HFF-Myc (cell line): ENCODE results near the gene ARHGAP21.

Source experiments
- DNase-seq: peaks from one replicate; pipeline ENCODE4 v3.0.0-alpha.2; 2011; ENCODE audit warnings: low read depth; ENCODE audit errors: extremely low read depth
- H3K4me3 ChIP-seq: replicated peaks from 2 replicates; pipeline ENCODE4 v1.5.1; 2011; ENCODE audit warnings: low read depth, mild to moderate bottlenecking, control low read depth, low read length
- TF ChIP-seq, protein P1 (sequence below): IDR thresholded peaks from 2 replicates; pipeline ENCODE4 v1.5.1; 2012; ENCODE audit warnings: mild to moderate bottlenecking, low read depth, low read length, control low read depth; ENCODE audit errors: missing control alignments

The ARHGAP21 gene

DNA sequence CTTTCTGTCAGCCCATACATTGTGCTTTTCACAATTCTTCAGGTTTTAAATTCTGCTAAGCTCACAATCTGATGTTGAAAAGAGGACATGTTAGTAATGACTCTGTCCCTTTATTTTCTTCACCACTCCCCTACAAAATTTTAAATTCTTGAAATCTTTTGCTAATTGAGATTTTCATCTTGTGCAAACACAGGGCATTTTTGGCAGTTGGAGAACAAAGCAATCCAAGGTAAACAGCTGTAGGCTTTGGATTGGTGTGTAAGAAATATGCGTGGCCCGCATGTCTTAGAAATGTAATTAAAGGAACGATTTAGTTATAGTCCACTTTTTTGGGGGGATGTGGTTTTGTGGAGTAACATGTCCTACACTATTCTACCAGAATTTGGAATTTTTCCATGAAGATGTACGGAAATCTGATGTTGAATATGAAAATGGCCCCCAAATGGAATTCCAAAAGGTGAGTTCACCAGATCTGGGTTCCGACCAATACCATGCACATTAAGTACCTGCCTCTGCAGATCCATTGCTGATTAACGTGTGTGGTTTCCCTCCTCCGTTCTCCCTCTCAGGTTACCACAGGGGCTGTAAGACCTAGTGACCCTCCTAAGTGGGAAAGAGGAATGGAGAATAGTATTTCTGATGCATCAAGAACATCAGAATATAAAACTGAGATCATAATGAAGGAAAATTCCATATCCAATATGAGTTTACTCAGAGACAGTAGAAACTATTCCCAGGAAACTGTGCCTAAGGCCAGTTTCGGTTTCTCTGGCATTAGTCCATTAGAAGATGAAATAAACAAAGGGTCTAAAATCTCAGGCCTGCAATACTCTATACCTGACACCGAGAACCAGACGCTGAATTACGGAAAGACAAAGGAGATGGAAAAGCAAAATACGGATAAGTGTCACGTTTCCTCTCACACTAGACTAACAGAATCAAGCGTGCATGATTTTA lies 181.1 kb downstream of the ARHGAP21 start:
- TF ChIP-seq, protein P1, sequence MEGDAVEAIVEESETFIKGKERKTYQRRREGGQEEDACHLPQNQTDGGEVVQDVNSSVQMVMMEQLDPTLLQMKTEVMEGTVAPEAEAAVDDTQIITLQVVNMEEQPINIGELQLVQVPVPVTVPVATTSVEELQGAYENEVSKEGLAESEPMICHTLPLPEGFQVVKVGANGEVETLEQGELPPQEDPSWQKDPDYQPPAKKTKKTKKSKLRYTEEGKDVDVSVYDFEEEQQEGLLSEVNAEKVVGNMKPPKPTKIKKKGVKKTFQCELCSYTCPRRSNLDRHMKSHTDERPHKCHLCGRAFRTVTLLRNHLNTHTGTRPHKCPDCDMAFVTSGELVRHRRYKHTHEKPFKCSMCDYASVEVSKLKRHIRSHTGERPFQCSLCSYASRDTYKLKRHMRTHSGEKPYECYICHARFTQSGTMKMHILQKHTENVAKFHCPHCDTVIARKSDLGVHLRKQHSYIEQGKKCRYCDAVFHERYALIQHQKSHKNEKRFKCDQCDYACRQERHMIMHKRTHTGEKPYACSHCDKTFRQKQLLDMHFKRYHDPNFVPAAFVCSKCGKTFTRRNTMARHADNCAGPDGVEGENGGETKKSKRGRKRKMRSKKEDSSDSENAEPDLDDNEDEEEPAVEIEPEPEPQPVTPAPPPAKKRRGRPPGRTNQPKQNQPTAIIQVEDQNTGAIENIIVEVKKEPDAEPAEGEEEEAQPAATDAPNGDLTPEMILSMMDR = no peak

DNA sequence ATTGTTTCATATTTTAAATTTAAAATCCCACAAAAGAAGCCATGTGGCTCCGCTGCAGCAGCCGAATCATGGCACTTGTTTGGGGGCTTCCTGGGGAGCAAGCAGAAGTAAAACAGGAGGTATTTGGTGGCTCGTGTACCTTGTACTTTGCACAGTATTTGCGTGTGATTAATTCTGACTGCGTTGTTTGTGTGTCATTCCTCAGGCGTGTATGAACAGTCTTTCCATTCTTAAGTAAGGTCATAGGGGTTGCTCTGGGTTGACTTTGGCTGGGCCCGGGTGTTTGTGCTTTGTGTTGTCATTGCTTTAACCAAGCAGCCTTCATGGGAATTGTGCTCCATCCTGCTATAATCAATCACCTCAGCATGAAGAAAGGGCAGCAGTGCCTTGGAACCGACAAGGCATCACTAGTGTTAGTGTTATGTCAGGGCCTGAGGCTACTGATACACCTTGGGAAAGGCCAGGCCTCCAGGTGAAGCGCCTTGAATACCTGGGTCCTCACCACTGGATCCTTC lies 182.4 kb downstream of the ARHGAP21 start:
- DNase-seq = no peak
- TF ChIP-seq, protein P1 = no peak
- no peak overlapping the region for H3K4me3 ChIP-seq

More for the DNA sequence above, 181.1 kb downstream of the ARHGAP21 start:
- no peak overlapping the region for H3K4me3 ChIP-seq
- no peak for DNase-seq

DNA sequence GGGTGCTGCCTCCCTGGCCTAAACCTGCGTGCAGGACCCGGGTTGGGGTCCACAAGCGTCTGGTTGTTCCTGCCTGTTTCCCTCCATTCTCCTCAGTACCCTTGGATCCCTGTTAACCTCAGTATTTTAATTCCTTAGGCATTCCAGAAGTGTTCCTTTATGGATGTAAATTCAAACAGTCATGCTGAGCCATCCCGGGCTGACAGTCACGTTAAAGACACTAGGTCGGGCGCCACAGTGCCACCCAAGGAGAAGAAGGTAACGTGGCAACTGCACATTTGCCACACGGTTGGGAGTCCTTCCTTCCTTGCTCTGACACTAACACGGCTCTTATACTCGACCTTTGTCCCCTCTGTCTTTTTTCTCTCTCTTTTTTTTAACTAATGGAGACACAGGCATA lies 187.1 kb downstream of the ARHGAP21 start:
- DNase-seq = no peak
- TF ChIP-seq, protein P1 = no peak

DNA sequence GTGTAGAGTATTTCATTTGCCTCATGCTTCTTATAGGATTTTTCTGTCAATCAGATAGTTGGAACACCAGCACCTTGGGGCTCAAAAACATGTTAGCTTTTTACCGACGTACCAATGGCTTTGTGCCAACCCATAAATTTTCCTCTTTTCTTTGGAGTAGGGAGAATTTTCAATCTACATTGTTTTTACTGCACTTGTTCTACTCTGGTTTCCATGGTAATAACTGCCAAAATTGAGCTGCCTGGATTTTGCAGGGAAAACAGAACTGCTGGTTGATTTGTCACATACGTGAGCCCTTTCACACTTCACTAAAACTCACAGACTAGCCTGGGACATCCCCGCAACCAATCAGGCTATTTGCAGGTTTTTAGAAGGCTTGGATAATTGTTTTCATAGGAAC lies 189.7 kb downstream of the ARHGAP21 start:
- TF ChIP-seq, protein P1 = no peak
- no peak overlapping the region for H3K4me3 ChIP-seq
- no peak for DNase-seq

More for the DNA sequence above, 187.1 kb downstream of the ARHGAP21 start:
- no peak overlapping the region for H3K4me3 ChIP-seq
